Measurements from ENCODE around the gene MISP3. TPM values are rescaled to one million over a fixed set of nuclear protein-coding genes. Genes with fewer than 3 reads are reported as not detected.

The MISP3 gene
- total and polyA plus RNA-seq, 9 of the 15 experiments (the other 6 are each of a cell fraction or from before 2014, with no cell fraction given): 0.25 to 5.6 (median 1.6) TPM

- TF ChIP-seq ZNF592 (IDR thresholded peaks at IDR 0.05): no peak
Measured at GRCh38 chr19:14048443-14049153, 24.0 kb upstream of the MISP3 start (continued).

- in situ Hi-C loops (cut with MboI): loop anchor here (25.0 kb wide), 1 partner anchor 463 kb away; no protein-coding TSS in a partner anchor
- H3K27me3 ChIP-seq (ENCODE audit: control insufficient read depth in 2 of 2, insufficient read depth in 2 of 2, low read length in 2 of 2): no peaks in the 10 kb centered on the region
- TF ChIP-seq ZNF263 (CRISPR knock-in tag; IDR thresholded peaks at IDR 0.05; ENCODE audit: borderline replicate concordance): no peak
- peak; percentile 39; the same call in 1 of the 2 replicates for TF ChIP-seq BCOR (IDR thresholded peaks at IDR 0.05)
- no peak for TF ChIP-seq ZKSCAN3 (CRISPR knock-in tag; IDR thresholded peaks at IDR 0.05)
- TF ChIP-seq IRF9 (tag; IDR thresholded peaks at IDR 0.05): no peak
- peak; percentile 96 for TF ChIP-seq RBM25 (IDR thresholded peaks at IDR 0.05; ENCODE audit: low read depth, low read length, severe bottlenecking)
- TF ChIP-seq POLR3A (IDR thresholded peaks at IDR 0.05; ENCODE audit: borderline replicate concordance, extremely low read depth, insufficient read depth, insufficient read length): no peak
- TF ChIP-seq SMARCA5 (IDR thresholded peaks at IDR 0.05): peak; percentile 23; the same call in 1 of the 2 replicates
- TF ChIP-seq KDM1A (IDR thresholded peaks at IDR 0.05): 0 out of 4 replicates have a peak, but pooled peaks of 1 of the 2 experiments have one; percentile 16
Measured at GRCh38 chr19:14050512-14050911, 22.1 kb upstream of the MISP3 start.

More at GRCh38 chr19:14050512-14050911, 22.1 kb upstream of the MISP3 start:
- CTCF ChIA-PET (ENCODE audit: low intra/inter-chr PET ratio): interaction anchor here (0.6 kb wide), 1 partner anchor 170 kb away, joined by 3 read pairs; no protein-coding TSS in a partner anchor
- ATAC-seq (no peak), DNase-seq (ENCODE audit: extremely low read depth in 1 of 4, low spot score in 3 of 4) (peak in 2 of 4 experiments; percentile 10 to 11), FAIRE-seq (no peak)
- Histone ChIP-seq H3K4me2 (ENCODE audit: insufficient read depth, low read length) (no peak overlapping the region), H3K9me1 (ENCODE audit: control insufficient read depth, insufficient read depth, low read length) (no peaks in the 10 kb centered on the region), H2AFZ (ENCODE audit: low read depth, low read length) (no peak overlapping the region), H3K36me3 (ENCODE audit: control insufficient read depth, insufficient read depth, low read length) (peaks cover 27% of the 10 kb centered on the region; the same call in 2 of the 3 replicates), H3K4me3 (no peak overlapping the region), H4K20me1 (replicated peaks; ENCODE audit: control insufficient read depth, insufficient read depth, low read length) (no peaks in the 10 kb centered on the region), H3K9ac (ENCODE audit: insufficient read depth in 1 of 2, low read depth in 2 of 2, low read length in 2 of 2) (no peak overlapping the region), H3K27ac (ENCODE audit: extremely low read depth, low read depth, low read length) (no peak overlapping the region), H3K9me3 (replicated peaks; ENCODE audit: control insufficient read depth, insufficient read depth, low read depth, low read length) (peaks cover 4% of the 10 kb centered on the region), H3K79me2 (ENCODE audit: control insufficient read depth, insufficient read depth, low read length) (no peaks in the 10 kb centered on the region), H3K4me1 (replicated peaks in 1 of 2; ENCODE audit: control insufficient read depth in 2 of 2, insufficient read depth in 2 of 2, low read length in 2 of 2) (peaks cover 0 to 31% of the 10 kb centered on the region in 2 experiments; a peak in 2 of 5 replicates)
- WGBS (ENCODE audit: insufficient coverage, low coverage, missing lambda C conversion rate): 95% methylated on average over 3 of the region's 4 CpGs
- intact Hi-C loops (cut with micrococcal nuclease): no loop called here
- POLR2A ChIA-PET: interaction anchor here (0.6 kb wide), 1 partner anchor 11 kb away, joined by 3 read pairs; no protein-coding TSS in a partner anchor
- no TSS peak for BruUV-seq (replicated peaks)
